NCI-H2227 treated with DMSO at 0.1 percent for 48 hours (cell line): ENCODE results near the gene FSD1L.

Experiments
- DNase-seq: peaks from one replicate; lab custom pipeline; 2025; lab: John Stamatoyannopoulos, UW

FSD1L gene

GRCh38 chr9:105436783-105437182, 11.1 kb upstream of the FSD1L start:
- no peak for DNase-seq

GRCh38 chr9:105437704-105438103, 10.1 kb upstream of the FSD1L start:
- DNase-seq: no peak

- DNase-seq: peak; percentile 40
Measured at GRCh38 chr9:105438141-105438806, 9.6 kb upstream of the FSD1L start.

- no peak for DNase-seq
Measured at GRCh38 chr9:105439428-105439827, 8.4 kb upstream of the FSD1L start.

- DNase-seq: no peak
Measured at GRCh38 chr9:105441616-105442160, 6.1 kb upstream of the FSD1L start.

GRCh38 chr9:105443121-105443520, 4.7 kb upstream of the FSD1L start:
- no peak for DNase-seq

- DNase-seq: no peak
Measured at GRCh38 chr9:105444130-105444529, 3.7 kb upstream of the FSD1L start.

GRCh38 chr9:105445203-105445881, 2.5 kb upstream of the FSD1L start:
- DNase-seq: no peak

GRCh38 chr9:105447386-105447813, 434 bp upstream of the FSD1L start:
- peak; percentile 68 for DNase-seq

- no peak for DNase-seq
Measured at GRCh38 chr9:105449081-105449480, 1.2 kb downstream of the FSD1L start.

GRCh38 chr9:105452185-105452584, 4.4 kb downstream of the FSD1L start:
- DNase-seq: no peak

- DNase-seq: no peak
Measured at GRCh38 chr9:105455836-105456475, 8.1 kb downstream of the FSD1L start.

- no peak for DNase-seq
Measured at GRCh38 chr9:105457560-105458294, 9.9 kb downstream of the FSD1L start.

GRCh38 chr9:105458404-105458803, 10.6 kb downstream of the FSD1L start:
- no peak for DNase-seq

GRCh38 chr9:105459336-105459735, 11.5 kb downstream of the FSD1L start:
- no peak for DNase-seq

GRCh38 chr9:105466898-105467455, 19.1 kb downstream of the FSD1L start:
- DNase-seq: no peak

- DNase-seq: no peak
Measured at GRCh38 chr9:105468875-105469274, 21.0 kb downstream of the FSD1L start.

- no peak for DNase-seq
Measured at GRCh38 chr9:105473221-105473620, 25.4 kb downstream of the FSD1L start.

- no peak for DNase-seq
Measured at GRCh38 chr9:105475302-105475701, 27.5 kb downstream of the FSD1L start.

GRCh38 chr9:105479846-105480245, 32.0 kb downstream of the FSD1L start:
- no peak for DNase-seq

GRCh38 chr9:105483618-105484017, 35.8 kb downstream of the FSD1L start:
- DNase-seq: no peak

GRCh38 chr9:105484226-105484625, 36.4 kb downstream of the FSD1L start:
- no peak for DNase-seq
